GM18519 (cell line): ENCODE data around the gene TRIM9.
"Not testable (repeated sequence)": the region's sequence is repeated elsewhere in the genome, so short reads cannot be mapped to it uniquely, and the experiment has no call there.

Experiments used
- ATAC-seq: cut with Tn5 transposase; IDR thresholded peaks from one replicate; pipeline ENCODE4 v1.9.1; 2021; ENCODE audit warnings: mild to moderate bottlenecking, moderate library complexity; ENCODE audit not compliant: unreplicated experiment, low FRiP score

The TRIM9 gene

DNA sequence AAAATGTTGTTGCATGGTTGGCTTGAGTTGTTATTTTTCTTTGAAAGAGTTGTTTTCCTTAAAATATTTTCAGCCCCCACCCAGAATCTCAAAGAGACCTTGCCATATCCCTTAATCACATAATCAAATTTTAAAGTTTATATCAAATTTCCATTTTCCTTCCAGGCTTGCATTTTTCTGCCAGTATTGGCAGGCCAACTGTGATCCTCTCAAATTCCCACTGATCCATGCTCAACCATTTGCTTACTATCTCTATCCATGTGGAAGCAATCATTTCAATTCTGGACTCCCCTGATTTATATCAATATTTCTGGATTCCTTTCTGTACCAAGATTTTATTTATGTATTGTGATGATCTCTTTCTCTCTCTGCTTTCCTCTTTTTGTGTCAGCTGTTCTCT, 86.5 kb downstream of the TRIM9 start:
- ATAC-seq = no peak

DNA sequence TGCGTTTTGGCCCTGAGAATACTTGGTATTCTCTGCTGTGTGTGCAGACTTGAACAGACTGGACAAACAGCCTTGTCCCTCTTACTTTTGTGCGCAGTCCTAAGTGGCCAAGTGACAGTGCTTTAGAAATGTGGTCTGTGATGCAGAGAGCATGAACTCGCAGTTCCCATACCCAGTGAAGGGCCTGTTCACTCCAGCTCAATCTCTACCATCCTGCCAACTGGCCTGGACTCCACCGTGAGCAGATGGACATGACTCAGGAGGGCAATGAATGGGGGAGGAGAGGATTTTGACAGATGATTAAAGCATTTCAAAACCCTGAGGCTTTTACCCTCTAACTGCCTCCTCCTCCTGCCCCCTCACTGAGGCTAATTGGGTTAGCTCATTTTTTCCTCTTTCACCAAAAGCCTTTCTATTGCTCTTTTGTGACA, 88.1 kb downstream of the TRIM9 start:
- no peak for ATAC-seq

GRCh38 chr14:51006324-51006723, 88.6 kb downstream of the TRIM9 start:
- no peak for ATAC-seq

DNA sequence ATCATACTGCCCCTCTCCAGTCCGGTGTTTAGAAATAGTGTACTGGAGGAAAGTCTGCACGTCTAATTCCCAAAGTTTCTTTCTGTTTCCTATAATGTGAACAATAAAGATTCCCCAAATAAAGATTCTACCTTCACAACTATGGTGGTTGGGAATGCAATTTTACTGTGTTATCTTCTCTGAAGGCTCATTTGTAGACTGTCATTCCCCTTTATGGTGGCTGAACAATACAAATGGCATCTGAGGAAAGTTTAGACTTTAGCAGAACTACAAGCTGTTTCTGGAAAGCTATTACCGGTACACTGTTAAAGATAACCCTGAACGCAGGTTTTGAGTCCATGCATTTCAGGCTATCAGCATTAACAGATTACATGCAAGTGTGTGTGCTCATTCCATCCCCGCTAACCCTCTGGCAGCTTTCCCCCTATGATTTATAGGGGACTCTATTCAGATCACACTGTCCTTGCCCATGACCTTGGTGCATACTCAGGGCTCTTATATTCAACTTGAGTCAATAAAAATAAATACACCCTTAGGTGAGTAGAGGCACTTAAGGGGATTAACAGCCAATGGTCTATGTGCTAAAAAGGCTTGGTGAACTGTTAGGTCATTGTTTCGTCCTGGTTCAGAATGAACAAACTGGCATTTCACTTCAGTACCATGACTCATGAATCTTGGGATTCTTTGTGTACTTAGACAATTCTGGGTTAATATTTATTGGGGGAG, 89.9 kb downstream of the TRIM9 start:
- ATAC-seq = no peak

DNA sequence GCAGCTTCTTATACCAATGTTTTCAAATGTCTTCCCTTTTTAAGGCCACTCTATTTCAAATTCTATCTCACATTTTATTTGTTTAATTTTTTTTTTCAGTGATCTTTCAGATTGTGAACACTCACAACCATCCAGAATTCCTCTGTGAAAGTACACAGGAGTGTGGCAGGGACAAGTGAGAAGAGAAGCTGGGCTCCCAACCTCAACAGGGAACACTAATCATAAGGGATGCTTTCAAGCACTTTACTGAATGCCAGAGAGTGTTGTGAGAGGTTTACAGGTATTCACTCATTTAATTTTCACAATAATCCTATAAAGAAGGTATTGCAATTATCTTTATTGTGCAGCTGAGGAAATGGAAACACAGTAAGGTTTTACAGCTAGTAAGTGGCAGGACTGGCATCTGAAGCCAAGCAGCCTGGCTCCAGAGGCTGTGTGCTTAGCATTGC, 90.5 kb downstream of the TRIM9 start:
- no peak for ATAC-seq

DNA sequence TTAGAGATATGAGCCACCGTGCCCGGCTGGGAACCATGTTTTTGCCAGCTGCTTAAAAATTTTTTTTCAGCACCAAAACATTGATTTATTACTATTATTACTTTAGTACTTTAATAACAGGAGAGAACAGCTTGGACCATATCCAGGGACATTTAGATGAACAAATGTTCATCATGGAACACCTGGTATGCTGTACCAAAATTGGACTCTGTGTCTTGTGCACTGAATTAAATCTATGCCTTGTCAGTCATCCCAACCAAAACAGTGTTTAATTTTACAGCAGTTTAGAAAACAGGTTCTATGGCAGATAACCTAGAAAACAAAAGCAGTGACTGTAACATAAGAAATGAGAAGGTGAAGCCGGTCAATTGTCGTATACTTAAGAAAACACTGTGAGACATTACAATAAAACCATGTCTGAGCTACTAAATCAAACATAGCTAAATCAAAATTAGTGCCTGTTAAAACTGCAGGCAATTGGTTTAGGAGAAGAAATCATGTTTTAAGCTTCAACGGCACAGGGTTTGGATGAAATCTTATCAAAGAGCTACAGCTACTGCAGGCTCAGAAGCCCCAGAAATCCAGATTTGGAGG, 92.4 kb downstream of the TRIM9 start:
- no peak for ATAC-seq

DNA sequence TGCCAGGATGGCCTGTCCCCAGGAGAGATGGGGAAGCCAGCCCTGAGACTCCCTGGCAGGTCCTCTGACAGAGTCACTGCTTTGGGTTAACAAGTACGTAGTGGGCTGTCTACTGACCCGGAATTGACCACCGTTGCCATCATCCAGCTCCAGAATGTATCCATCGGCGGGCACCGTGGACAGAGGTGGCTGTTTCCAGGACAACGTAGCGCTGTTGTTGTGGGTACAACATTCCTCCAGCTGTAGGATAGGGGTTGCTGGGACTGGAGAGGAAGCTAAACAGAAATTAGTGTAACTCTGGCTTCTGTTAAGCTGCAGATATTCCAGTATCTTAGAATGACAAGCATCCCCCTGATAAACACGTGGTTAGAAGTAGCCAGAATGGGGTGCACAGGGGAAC, 94.3 kb downstream of the TRIM9 start:
- no peak for ATAC-seq

DNA sequence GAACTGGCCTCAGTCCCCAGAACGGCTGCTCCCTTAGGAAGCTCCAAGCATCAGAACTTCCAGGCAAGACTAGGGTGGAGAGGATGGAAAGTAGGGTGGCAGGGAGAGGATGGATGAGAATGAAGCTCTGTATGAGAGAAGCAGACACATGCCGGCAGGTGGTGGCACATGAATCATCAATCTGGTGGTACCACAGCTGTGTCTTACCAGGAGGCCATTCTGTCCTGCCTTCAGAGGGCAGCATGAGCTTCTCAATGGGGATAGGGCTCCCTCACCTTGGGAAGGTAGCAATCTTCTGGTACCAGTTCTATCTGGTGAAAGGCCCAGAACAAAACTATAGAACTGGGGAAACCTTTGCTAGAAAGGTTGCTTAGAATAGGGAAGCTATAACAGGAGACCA, 95.2 kb downstream of the TRIM9 start:
- ATAC-seq = no peak

DNA sequence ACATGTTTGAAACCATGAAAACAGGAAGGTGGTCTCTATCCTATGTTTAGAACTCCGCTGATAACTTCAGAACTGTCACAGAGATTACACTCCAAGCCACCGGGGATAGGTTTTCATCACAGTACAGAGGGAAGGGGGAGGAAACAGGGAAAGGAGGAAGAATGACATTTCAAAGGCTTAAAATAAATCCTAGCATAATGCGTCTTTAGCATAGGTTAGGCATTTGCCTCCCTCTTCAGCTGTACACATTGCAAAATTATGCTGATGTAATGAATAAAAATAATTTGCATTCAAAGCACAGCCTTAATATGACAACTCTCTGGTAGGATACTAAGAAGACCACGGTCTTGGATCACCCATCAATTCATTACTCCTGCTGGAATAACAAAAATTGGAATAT, 96.3 kb downstream of the TRIM9 start:
- ATAC-seq = no peak

- ATAC-seq = no peak
Observed at GRCh38 chr14:50997712-50998111, 97.2 kb downstream of the TRIM9 start.

- not testable (repeated sequence) for ATAC-seq
Observed at GRCh38 chr14:50994158-50994557, 100.7 kb downstream of the TRIM9 start.

- ATAC-seq = no peak
Observed at GRCh38 chr14:50985859-50986331, 109.0 kb downstream of the TRIM9 start.

DNA sequence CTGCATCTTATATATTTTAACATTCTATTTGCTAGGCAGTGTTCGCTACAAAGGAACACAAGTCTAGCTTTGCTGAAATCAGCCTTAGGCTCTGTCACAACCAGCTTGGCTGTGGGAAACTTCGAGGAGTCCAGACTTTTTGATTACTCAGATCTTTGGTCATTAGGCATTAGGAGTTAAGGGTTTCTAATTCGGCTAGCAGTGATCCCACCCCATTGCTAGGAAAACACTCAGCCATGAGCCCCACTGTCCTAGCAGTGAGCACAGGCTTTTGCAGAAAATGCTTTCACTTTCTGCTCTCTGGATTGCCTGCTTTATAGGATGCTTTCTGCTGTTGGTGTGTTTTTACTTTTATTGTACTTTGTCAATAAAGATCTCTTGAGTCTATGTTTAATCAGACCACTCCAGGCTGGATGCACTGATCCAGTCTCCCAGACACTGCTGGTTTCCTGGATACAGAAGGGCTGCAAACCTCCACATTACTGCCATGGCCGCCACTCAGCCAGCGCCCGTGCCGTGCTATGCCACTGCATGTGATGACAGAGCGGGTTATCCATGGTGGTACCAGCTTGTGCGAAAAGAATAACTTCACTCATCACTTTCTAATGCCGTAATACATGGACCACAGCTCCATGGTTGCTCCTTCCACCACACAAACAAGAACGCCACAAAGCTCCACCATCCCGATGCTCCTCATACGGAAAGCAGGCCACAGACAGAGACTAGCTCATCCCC, 109.6 kb downstream of the TRIM9 start:
- no peak for ATAC-seq

DNA sequence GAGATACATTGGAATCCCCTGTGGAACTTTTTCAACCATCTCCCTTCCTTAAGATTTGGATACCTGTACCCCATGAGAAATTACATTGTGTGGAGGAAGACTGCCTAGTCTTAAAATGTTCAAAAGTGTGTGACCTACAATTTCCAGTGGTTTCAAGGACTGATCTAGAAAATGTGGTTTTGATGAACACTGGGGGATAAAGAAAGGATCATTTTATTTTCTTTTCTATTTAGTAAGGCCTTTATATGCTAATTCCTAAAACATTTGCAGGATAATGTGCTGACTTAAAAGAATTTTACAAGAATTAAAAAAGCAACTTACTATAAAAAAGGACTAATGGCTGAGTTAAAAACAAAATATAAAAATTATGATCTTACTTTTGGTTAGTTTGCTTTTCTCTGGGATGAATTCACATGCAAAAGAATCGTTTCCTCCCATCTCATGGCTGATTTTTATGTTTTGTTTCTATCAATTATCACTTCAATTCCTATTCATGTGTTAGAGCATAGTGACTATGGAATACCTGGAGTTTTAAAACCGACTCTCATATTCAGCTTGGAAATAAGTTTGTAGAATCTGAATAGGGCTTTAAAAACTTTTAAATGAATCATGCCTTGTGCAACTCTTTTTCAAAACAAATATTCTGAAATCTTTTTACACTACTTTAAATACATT, 110.7 kb downstream of the TRIM9 start:
- no peak for ATAC-seq

GRCh38 chr14:50979941-50980850, 114.7 kb downstream of the TRIM9 start:
- ATAC-seq = no peak

DNA sequence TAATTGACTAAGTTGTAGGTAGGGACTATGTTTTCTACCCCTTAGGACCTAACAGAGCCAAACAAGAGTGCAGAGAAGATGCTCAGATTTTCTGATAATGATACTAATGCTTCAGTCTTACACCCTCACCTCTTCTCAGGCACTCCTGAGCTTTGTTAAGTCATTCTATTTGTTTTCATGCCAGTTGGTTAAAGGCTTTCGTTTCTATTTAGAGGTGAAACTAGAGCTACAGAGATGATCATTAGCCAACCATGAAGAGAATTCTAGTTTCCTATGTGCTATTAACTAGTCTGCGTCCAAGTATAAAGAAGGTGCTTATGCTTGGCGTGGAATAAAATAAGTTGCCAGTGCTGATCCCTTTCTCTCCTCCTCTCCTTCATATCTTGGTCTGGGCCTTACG, 116.0 kb downstream of the TRIM9 start:
- peak; percentile 76 for ATAC-seq

GRCh38 chr14:50978529-50978871, 116.4 kb downstream of the TRIM9 start:
- ATAC-seq = no peak

- no peak for ATAC-seq
Observed at GRCh38 chr14:50977863-50978528, 116.9 kb downstream of the TRIM9 start.

GRCh38 chr14:50974118-50974517, 120.8 kb downstream of the TRIM9 start:
- no peak for ATAC-seq
